Esophagus (tissue), 2 donors: Measurements from ENCODE around the gene NDE1. TPM values are rescaled to one million over a fixed set of nuclear protein-coding genes. Genes with fewer than 3 reads are reported as not detected.

ENCODE experiments used
- H3K27ac ChIP-seq, 2 donors: one replicate each; pipeline ENCODE4 v1.5.1; 2013; ENCODE audit warnings: low read depth in 2 of 2, mild to moderate bottlenecking in 2 of 2, inconsistent platforms in 1 of 2, low read length in 1 of 2, moderate library complexity in 1 of 2
- H3K27me3 ChIP-seq, 2 donors: one replicate each; pipeline ENCODE4 v1.6.1; 2013; ENCODE audit warnings: low read length in 2 of 2, control low read depth in 1 of 2, mild to moderate bottlenecking in 1 of 2; ENCODE audit not compliant: insufficient read depth in 2 of 2, control insufficient read depth in 1 of 2
- H3K36me3 ChIP-seq, 2 donors: one replicate each; pipeline ENCODE4 v1.6.1; 2013; ENCODE audit warnings: low read length in 1 of 2; ENCODE audit not compliant: control insufficient read depth in 2 of 2, insufficient read depth in 2 of 2
- H3K4me1 ChIP-seq, 2 donors: one replicate each; pipeline ENCODE4 v1.6.1; 2013; ENCODE audit warnings: low read length in 1 of 2; ENCODE audit not compliant: control insufficient read depth in 2 of 2, insufficient read depth in 2 of 2
- H3K4me3 ChIP-seq, 2 donors: one replicate each; pipeline ENCODE4 v1.5.1; 2013; ENCODE audit warnings: low read length in 2 of 2, mild to moderate bottlenecking in 2 of 2, low read depth in 1 of 2, moderate library complexity in 1 of 2
- H3K9me3 ChIP-seq, 2 donors: one replicate each; pipeline ENCODE4 v1.6.1; 2013; ENCODE audit warnings: mild to moderate bottlenecking in 2 of 2, low read depth in 1 of 2, low read length in 1 of 2, moderate library complexity in 1 of 2; ENCODE audit not compliant: control insufficient read depth in 2 of 2, insufficient read depth in 1 of 2
- WGBS, 2 donors: extraction: QIAGEN DNeasy Blood & Tissue Kit; methylation state at CpG; one replicate each; pipeline ENCODE4 v1.1.7; 2013; 5-methylcytosine and 5-hydroxymethylcytosine counted together
- polyA plus RNA-seq, 2 donors: library from polyadenylated mRNA; stranded (reverse); fragments of 200-250 nt; gene quantifications; one replicate each; pipeline ENCODE4 v1.2.3, GENCODE V29; 2013
- donor health status: healthy with polysubstance abuse.
- donor health status: Bipolar disorder and iron deficiency.

The NDE1 gene
- polyA plus RNA-seq, 2 donors, result 11.6 to 14.3 TPM

DNA sequence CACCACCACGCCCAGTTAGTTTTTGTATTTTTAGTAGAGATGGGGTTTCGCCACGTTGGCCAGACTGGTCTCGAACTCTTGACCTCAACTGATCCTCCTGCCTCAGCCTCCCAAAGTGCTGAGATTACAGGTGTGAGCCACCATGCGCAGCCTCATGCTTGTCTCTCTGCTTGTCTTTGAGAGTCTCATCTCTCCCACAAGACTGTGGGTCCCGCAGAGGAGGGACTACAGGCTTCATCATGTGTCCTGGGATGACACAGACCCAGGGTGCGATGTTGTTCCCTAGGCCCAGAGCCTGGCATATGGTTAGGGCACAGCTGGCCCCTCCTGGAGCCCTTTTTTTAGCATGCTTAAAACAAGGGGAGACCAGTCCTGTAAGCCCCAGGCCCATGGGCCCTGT is 101.9 kb downstream of the NDE1 start:
- 86 to 95% methylated on average over 7 of the region's 7 CpGs for WGBS, 2 donors
- H3K27ac ChIP-seq, result no peak overlapping the region
- H3K27me3 ChIP-seq, result no peaks in the 10 kb centered on the region
- H3K9me3 ChIP-seq, result no peaks in the 10 kb centered on the region
- H3K4me1 ChIP-seq, result peaks cover 0 to 2% of the 10 kb centered on the region in 2 donors
- no peaks in the 10 kb centered on the region for H3K36me3 ChIP-seq
- no peak overlapping the region for H3K4me3 ChIP-seq

DNA sequence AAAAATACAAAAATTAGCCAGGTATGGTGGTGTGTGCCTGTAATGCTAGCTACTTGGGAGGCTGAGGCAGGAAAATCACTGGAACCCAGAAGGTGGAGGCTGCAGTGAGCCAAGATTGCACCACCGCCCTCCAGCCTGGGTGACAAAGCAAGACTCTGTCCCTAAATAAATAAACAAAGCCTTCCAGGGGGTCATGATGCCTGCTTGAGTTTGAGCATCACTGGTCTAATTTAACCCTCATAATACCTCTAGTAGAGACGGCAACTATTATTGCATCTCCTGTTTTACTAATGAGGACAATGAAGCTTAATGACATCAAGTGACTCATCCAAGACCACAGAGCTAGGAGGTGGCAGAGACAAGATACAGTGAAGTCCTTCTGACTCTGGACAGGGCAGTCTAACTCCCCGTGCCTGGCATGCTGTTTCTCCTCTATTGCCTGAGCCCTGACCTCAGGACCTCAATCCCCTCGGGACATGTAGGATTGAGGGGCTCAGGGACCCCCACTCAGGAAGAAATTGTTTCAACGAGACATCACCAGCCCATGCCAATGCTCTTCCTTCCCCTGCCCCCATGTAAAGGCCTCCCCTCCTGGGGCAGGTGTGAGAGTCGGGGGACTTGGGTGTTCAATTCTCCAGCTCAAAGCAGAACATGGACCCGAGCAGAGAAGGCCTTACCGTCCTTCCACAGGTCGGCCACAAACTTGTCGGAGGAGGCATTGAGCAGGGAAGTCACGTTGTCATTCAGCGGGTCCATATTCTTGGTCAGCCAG is 102.9 kb downstream of the NDE1 start:
- 85% methylated on average over 12 of the region's 12 CpGs for whole genome bisulfite sequencing, 2 donors
- Histone ChIP-seq H3K27ac (peak overlapping the region in 1 of 2 donors; percentile 33), H3K4me3 (no peak overlapping the region), H3K36me3 (no peaks in the 10 kb centered on the region), H3K4me1 (peaks cover 0 to 2% of the 10 kb centered on the region in 2 donors), H3K27me3 (no peaks in the 10 kb centered on the region), H3K9me3 (no peaks in the 10 kb centered on the region)

DNA sequence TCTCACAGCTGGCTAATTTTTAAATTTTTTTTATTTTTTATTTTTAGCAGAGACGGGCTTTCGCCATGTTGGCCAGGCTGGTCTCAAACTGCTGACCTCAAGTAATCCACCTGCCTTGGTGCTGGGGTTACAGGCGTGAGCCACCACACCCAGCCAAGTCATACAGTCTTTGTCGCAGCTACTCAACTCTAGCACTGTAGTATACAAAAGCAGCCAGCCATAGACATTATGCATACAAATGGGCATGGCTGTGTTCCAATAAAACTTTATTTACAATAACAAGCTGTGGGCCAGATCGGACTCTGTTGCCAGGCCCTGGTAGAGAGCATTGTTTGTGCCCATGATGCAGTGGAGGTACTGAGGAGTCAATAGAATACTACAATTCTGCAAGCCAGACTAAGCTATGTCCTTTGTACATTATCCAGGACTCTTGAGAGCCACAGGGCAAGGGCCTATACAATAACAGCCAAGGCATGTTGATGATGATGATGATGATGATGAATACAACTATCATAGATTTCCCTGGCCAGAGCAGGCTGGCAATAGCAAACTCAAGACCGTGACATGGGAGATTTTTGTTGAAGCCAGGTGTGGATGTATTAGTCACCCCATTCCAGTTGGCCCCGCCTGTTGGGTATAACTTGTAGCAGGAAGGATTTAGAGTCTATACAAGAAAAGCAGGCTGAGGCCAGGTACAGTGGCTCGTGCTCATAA is 104.9 kb downstream of the NDE1 start:
- 62 to 78% methylated on average over 8 of the region's 8 CpGs for whole genome bisulfite sequencing, 2 donors
- no peaks in the 10 kb centered on the region for H3K27me3 ChIP-seq
- H3K9me3 ChIP-seq, result no peaks in the 10 kb centered on the region
- H3K27ac ChIP-seq, result peak overlapping the region in 1 of 2 donors; percentile 72
- H3K4me3 ChIP-seq, result no peak overlapping the region
- peaks cover 0 to 2% of the 10 kb centered on the region in 2 donors for H3K4me1 ChIP-seq
- H3K36me3 ChIP-seq, result no peaks in the 10 kb centered on the region

DNA sequence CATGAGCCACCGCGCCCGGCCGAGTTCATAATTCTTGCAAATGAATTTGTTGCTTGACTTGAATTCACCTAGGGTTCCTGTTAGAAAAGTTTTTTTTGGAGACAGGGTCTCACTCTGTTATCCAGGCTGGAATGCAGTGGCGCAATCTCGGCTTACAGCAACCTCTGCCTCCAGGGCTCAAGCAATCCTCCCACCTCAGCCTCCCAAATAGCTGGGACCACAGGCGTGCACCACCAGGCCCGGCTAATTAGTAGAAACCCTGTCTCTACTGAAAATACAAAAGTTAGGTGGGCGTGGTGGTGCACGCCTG is 107.0 kb downstream of the NDE1 start:
- Histone ChIP-seq H3K4me3 (no peak overlapping the region), H3K27me3 (no peaks in the 10 kb centered on the region), H3K9me3 (no peaks in the 10 kb centered on the region), H3K4me1 (peaks cover 0 to 2% of the 10 kb centered on the region in 2 donors), H3K27ac (no peak overlapping the region), H3K36me3 (no peaks in the 10 kb centered on the region)
- 75 to 78% methylated on average over 10 of the region's 10 CpGs for WGBS, 2 donors

DNA sequence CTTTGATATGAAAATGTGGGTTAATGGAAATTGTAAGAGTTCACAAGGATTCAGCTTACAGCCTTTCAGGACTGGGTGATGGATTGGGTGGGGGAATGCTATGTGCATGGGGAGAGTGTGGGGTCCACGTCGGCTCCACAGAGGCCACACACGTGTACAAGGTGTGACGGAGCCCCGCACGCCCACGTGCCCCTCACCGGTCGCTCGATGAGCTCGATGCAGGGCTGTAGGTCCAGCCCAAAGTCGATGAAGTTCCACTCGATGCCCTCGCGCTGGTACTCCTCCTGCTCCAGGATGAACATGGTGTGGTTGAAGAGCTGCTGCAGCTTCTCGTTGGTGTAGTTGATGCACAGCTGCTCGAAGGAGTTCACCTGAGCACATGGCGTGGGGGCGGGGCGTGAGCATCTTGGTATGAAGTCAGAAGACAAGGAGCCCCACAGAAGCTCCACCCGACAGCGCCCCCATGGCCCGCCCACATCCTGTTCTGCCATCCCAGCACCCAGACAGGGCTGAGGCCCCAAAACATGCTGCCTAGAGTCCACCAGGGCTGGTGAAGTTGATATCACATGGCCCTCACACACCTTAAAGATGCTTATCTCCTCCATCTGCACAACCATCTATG is 107.7 kb downstream of the NDE1 start:
- 83 to 88% methylated on average over 23 of the region's 23 CpGs for WGBS, 2 donors
- Histone ChIP-seq H3K9me3 (no peaks in the 10 kb centered on the region), H3K27me3 (no peaks in the 10 kb centered on the region), H3K4me3 (no peak overlapping the region), H3K36me3 (no peaks in the 10 kb centered on the region), H3K4me1 (peaks cover 0 to 2% of the 10 kb centered on the region in 2 donors), H3K27ac (no peak overlapping the region)

DNA sequence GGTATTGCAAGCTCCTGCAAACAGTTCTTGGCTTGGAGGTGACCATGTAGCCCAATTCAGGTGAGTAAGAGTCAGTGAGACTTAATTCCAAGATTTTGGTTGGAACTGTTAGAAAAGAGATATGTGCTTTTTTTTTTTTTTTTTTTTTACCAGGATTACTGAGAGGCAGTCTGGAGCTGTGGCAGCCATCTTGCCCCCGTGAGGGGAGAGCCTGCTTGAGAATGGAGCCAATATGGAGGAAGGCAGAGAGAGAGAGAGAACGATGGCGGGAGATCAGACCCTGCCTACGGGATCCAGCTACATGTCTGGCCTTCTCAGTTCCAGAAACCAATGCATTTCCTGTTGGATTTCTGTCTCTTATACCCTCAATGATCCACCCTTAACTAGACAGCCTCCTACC is 109.0 kb downstream of the NDE1 start:
- peaks cover 0 to 2% of the 10 kb centered on the region in 2 donors for H3K4me1 ChIP-seq
- no peaks in the 10 kb centered on the region for H3K27me3 ChIP-seq
- no peaks in the 10 kb centered on the region for H3K9me3 ChIP-seq
- H3K27ac ChIP-seq, result no peak overlapping the region
- WGBS, 2 donors, result 90 to 96% methylated on average over 4 of the region's 4 CpGs
- no peak overlapping the region for H3K4me3 ChIP-seq
- no peaks in the 10 kb centered on the region for H3K36me3 ChIP-seq

DNA sequence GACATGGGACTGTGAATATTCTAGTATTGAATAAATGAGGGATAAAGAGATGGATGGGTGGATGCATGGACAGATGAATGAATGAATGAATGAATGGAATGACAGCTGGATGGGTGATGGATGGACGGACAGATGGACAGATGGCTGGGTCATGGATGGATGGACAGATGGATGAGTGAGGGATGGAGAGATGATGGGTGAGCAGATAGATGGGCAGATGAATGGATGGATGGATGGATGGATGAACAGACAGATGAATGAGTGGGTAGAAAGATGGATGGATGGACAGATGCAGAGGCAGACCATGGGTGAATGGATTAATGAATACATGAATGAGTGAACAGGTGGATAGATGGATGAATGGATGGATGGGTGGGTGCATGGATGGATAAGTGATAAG is 110.1 kb downstream of the NDE1 start:
- Histone ChIP-seq H3K27me3 (no peaks in the 10 kb centered on the region), H3K4me3 (no peak overlapping the region), H3K27ac (no peak overlapping the region), H3K9me3 (no peaks in the 10 kb centered on the region), H3K4me1 (no peaks in the 10 kb centered on the region), H3K36me3 (no peaks in the 10 kb centered on the region)
- WGBS, 2 donors, result 85 to 97% methylated on average over 1 of the region's 1 CpG

DNA sequence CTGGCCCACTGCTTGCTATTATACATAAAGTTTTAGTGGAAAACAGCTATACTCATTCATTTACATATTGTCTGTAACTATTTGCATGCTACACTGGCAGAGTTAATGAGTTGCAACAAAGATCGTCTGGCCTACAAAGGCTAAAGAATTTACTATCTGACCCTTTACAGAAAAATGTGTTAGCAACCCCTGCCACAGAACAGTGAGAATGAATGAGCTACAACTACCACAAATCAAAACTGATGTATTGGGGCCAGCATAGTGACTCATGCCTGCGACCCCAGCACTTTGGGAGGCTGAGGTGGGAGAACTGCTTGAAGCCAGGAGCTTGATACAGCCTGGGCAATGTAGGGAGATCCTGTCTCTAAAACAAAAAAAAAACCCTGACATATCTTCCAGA is 114.1 kb downstream of the NDE1 start:
- 57 to 62% methylated on average over 2 of the region's 2 CpGs for WGBS, 2 donors
- H3K36me3 ChIP-seq, result no peaks in the 10 kb centered on the region
- H3K9me3 ChIP-seq, result no peaks in the 10 kb centered on the region
- H3K4me3 ChIP-seq, result no peak overlapping the region
- no peaks in the 10 kb centered on the region for H3K4me1 ChIP-seq
- no peak overlapping the region for H3K27ac ChIP-seq
- no peaks in the 10 kb centered on the region for H3K27me3 ChIP-seq

DNA sequence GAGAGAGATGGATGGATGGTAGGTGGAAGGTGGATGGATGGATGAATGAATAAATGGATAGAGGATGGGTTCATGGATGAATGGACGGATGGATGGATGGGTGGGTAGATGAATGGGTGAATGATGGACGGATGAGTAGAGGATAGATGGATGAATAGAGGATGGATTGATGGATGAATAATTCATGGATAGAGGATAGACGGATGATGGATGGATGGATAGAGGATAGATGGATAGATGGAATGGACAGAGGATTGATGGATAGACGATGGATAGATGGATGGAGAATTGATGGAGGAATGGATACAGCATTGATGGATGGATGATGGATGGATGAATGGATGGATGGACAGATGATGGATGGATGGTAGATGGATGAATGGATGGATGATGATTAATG is 115.1 kb downstream of the NDE1 start:
- no peaks in the 10 kb centered on the region for H3K9me3 ChIP-seq
- no peaks in the 10 kb centered on the region for H3K27me3 ChIP-seq
- 75 to 80% methylated on average over 4 of the region's 4 CpGs for WGBS, 2 donors
- no peaks in the 10 kb centered on the region for H3K4me1 ChIP-seq
- H3K27ac ChIP-seq, result no peak overlapping the region
- H3K4me3 ChIP-seq, result no peak overlapping the region
- no peaks in the 10 kb centered on the region for H3K36me3 ChIP-seq
